SK-N-SH (cell line): ENCODE results near the gene GSDMA.

Source experiments
- EP300 ChIP-seq, 2 experiments: IDR thresholded peaks; 2 replicates each; pipeline versions ENCODE4 v1.4.0 to v1.6.1; 2012; ENCODE audit warnings: borderline replicate concordance in 1 of 2, low read depth in 1 of 2, low read length in 1 of 2
- EZH2phosphoT487 ChIP-seq: fragments of 200-600 bp; sonication (generic); IDR thresholded peaks from 2 replicates; pipeline ENCODE4 v1.6.1; 2017; ENCODE audit warnings: low read depth, mixed run types, mild to moderate bottlenecking, antibody characterized with exemption, moderate library complexity, borderline replicate concordance
- JUND ChIP-seq: IDR thresholded peaks from 2 replicates; pipeline ENCODE4 v1.4.0; 2012
- POLR2AphosphoS5 ChIP-seq: IDR thresholded peaks from 2 replicates; pipeline ENCODE4 v1.6.1; 2012; ENCODE audit warnings: low read depth, low read length
- SIN3A ChIP-seq: IDR thresholded peaks from 2 replicates; pipeline ENCODE4 v1.6.1; 2012; ENCODE audit warnings: low read depth, mild to moderate bottlenecking, low read length, moderate library complexity, borderline replicate concordance
- YY1 ChIP-seq: IDR thresholded peaks from 2 replicates; pipeline ENCODE4 v1.4.0; 2012; ENCODE audit warnings: low read depth, mild to moderate bottlenecking
- TF ChIP-seq, protein P1 (sequence below): IDR thresholded peaks from 2 replicates; pipeline ENCODE4 v1.4.0; 2012; ENCODE audit warnings: low read depth, borderline replicate concordance
- TF ChIP-seq, protein P2 (sequence below): IDR thresholded peaks from 2 replicates; pipeline ENCODE4; 2012
- TF ChIP-seq, protein P3 (sequence below): fragments of 200-600 bp; sonication (generic); IDR thresholded peaks from 2 replicates; pipeline ENCODE4 v1.6.1; 2017; ENCODE audit warnings: antibody characterized with exemption, mild to moderate bottlenecking, moderate library complexity
- TF ChIP-seq, protein P4 (sequence below): IDR thresholded peaks from 2 replicates; pipeline ENCODE4 v1.4.0; 2012; ENCODE audit warnings: low read depth, borderline replicate concordance

DNA sequence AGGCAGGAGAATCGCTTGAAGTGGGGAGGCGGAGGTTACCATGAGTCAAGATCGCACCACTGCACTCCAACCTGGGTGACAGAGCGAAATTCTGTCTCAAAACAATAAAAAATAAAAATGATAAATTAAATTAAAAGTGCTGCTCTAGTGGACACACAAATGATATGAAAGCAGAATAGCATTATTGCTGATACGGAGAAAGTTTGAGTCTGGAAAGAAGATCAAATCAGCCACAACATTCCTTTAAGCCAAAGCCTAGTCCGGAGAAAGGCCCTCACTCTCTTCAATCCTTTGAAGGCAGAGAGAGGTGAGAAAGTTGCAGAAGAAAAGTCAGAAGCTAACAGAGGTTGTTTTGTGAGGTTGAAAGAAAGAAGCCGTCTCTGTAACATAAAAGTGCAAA is 37.4 kb downstream of the GSDMA start:
- TF ChIP-seq, protein P1, sequence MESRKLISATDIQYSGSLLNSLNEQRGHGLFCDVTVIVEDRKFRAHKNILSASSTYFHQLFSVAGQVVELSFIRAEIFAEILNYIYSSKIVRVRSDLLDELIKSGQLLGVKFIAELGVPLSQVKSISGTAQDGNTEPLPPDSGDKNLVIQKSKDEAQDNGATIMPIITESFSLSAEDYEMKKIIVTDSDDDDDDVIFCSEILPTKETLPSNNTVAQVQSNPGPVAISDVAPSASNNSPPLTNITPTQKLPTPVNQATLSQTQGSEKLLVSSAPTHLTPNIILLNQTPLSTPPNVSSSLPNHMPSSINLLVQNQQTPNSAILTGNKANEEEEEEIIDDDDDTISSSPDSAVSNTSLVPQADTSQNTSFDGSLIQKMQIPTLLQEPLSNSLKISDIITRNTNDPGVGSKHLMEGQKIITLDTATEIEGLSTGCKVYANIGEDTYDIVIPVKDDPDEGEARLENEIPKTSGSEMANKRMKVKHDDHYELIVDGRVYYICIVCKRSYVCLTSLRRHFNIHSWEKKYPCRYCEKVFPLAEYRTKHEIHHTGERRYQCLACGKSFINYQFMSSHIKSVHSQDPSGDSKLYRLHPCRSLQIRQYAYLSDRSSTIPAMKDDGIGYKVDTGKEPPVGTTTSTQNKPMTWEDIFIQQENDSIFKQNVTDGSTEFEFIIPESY = no peak
- TF ChIP-seq EP300 (IDR thresholded peaks at IDR 0.05; ENCODE audit: borderline replicate concordance in 1 of 2, low read depth in 1 of 2, low read length in 1 of 2) = no peak
- TF ChIP-seq, protein P2, sequence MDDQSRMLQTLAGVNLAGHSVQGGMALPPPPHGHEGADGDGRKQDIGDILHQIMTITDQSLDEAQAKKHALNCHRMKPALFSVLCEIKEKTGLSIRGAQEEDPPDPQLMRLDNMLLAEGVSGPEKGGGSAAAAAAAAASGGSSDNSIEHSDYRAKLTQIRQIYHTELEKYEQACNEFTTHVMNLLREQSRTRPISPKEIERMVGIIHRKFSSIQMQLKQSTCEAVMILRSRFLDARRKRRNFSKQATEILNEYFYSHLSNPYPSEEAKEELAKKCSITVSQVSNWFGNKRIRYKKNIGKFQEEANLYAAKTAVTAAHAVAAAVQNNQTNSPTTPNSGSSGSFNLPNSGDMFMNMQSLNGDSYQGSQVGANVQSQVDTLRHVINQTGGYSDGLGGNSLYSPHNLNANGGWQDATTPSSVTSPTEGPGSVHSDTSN = no peak
- TF ChIP-seq, protein P3, sequence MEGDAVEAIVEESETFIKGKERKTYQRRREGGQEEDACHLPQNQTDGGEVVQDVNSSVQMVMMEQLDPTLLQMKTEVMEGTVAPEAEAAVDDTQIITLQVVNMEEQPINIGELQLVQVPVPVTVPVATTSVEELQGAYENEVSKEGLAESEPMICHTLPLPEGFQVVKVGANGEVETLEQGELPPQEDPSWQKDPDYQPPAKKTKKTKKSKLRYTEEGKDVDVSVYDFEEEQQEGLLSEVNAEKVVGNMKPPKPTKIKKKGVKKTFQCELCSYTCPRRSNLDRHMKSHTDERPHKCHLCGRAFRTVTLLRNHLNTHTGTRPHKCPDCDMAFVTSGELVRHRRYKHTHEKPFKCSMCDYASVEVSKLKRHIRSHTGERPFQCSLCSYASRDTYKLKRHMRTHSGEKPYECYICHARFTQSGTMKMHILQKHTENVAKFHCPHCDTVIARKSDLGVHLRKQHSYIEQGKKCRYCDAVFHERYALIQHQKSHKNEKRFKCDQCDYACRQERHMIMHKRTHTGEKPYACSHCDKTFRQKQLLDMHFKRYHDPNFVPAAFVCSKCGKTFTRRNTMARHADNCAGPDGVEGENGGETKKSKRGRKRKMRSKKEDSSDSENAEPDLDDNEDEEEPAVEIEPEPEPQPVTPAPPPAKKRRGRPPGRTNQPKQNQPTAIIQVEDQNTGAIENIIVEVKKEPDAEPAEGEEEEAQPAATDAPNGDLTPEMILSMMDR = no peak
- no peak for TF ChIP-seq EZH2phosphoT487
- no peak for TF ChIP-seq SIN3A
- no peak for TF ChIP-seq POLR2AphosphoS5
- TF ChIP-seq, protein P4, sequence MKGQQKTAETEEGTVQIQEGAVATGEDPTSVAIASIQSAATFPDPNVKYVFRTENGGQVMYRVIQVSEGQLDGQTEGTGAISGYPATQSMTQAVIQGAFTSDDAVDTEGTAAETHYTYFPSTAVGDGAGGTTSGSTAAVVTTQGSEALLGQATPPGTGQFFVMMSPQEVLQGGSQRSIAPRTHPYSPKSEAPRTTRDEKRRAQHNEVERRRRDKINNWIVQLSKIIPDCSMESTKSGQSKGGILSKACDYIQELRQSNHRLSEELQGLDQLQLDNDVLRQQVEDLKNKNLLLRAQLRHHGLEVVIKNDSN = no peak
- TF ChIP-seq JUND = no peak
- no peak for TF ChIP-seq YY1
